Activated CD8-positive, alpha-beta memory T cell treated with anti-CD3 and anti-CD28 coated beads, Interleukin-2, amount 50 U/mL, for 24 hours (primary cell): ENCODE measurements around the gene ANKRD23.
"Not testable (repeated sequence)": the region's sequence is repeated elsewhere in the genome, so short reads cannot be mapped to it uniquely, and the experiment has no call there.

ENCODE experiments used
- DNase-seq: peaks from one replicate; pipeline ENCODE4 v3.0.0-alpha.2; 2020; ENCODE audit errors: extremely low read depth

ANKRD23 gene

GRCh38 chr2:96843538-96844268 lies at the start of gene ANKRD23:
TSS of gene ANKRD23 (minus strand) at chr2:96844021. CDS start at chr2:96843992, 29 bp downstream.
- no peak for DNase-seq

GRCh38 chr2:96891591-96892333 lies 47.9 kb upstream of the ANKRD23 start:
- no peak for DNase-seq

GRCh38 chr2:96890726-96891385 lies 47.0 kb upstream of the ANKRD23 start:
- DNase-seq, result no peak

GRCh38 chr2:96890252-96890651 lies 46.4 kb upstream of the ANKRD23 start:
- DNase-seq, result no peak

GRCh38 chr2:96889502-96889901 lies 45.7 kb upstream of the ANKRD23 start:
- DNase-seq, result not testable (repeated sequence)

GRCh38 chr2:96888072-96889011 lies 44.5 kb upstream of the ANKRD23 start:
- no peak for DNase-seq

GRCh38 chr2:96887493-96888012 lies 43.7 kb upstream of the ANKRD23 start:
- DNase-seq, result no peak

GRCh38 chr2:96885432-96886347 lies 41.9 kb upstream of the ANKRD23 start:
- no peak for DNase-seq

GRCh38 chr2:96884299-96885094 lies 40.7 kb upstream of the ANKRD23 start:
- no peak for DNase-seq

- DNase-seq, result no peak
Measured at GRCh38 chr2:96883306-96883705, 39.5 kb upstream of the ANKRD23 start.

GRCh38 chr2:96882906-96883305 lies 39.1 kb upstream of the ANKRD23 start:
- no peak for DNase-seq

GRCh38 chr2:96882230-96882629 lies 38.4 kb upstream of the ANKRD23 start:
- no peak for DNase-seq

GRCh38 chr2:96881349-96882195 lies 37.8 kb upstream of the ANKRD23 start:
- no peak for DNase-seq

GRCh38 chr2:96880891-96881273 lies 37.1 kb upstream of the ANKRD23 start:
- DNase-seq, result no peak

GRCh38 chr2:96879545-96880040 lies 35.8 kb upstream of the ANKRD23 start:
- no peak for DNase-seq

GRCh38 chr2:96878796-96879544 lies 35.1 kb upstream of the ANKRD23 start:
- no peak for DNase-seq

- no peak for DNase-seq
Measured at GRCh38 chr2:96878171-96878570, 34.4 kb upstream of the ANKRD23 start.
